Left kidney (tissue), 2 donors: ENCODE results near the gene TLN1. TPM values are rescaled to one million over a fixed set of nuclear protein-coding genes. Genes with fewer than 3 reads are reported as not detected.

Experiments used
- DNase-seq: peaks from one replicate; pipeline ENCODE4 v3.0.0-alpha.2; 2013
- polyA plus RNA-seq: library from polyadenylated mRNA; unstranded; fragments of 120-200 nt; gene quantifications from one replicate; pipeline ENCODE4 v1.2.1, GENCODE V29; 2013; ENCODE audit not compliant: insufficient read length

TLN1 gene
- polyA plus RNA-seq, 1 donor: 156 TPM

GRCh38 chr9:35685506-35685905 is 46.5 kb downstream of the TLN1 start:
- no peak for DNase-seq

- no peak for DNase-seq
Measured at GRCh38 chr9:35684921-35685320, 47.1 kb downstream of the TLN1 start.

- DNase-seq: no peak
Measured at GRCh38 chr9:35683323-35683722, 48.7 kb downstream of the TLN1 start.

GRCh38 chr9:35682520-35683315 is 49.3 kb downstream of the TLN1 start:
- no peak for DNase-seq

GRCh38 chr9:35682051-35682450 is 49.9 kb downstream of the TLN1 start:
- DNase-seq: no peak

GRCh38 chr9:35681341-35682002 is 50.5 kb downstream of the TLN1 start:
- DNase-seq: no peak

- DNase-seq: no peak
Measured at GRCh38 chr9:35680331-35681105, 51.5 kb downstream of the TLN1 start.

- no peak for DNase-seq
Measured at GRCh38 chr9:35679766-35680330, 52.1 kb downstream of the TLN1 start.

- no peak for DNase-seq
Measured at GRCh38 chr9:35679091-35679490, 52.9 kb downstream of the TLN1 start.

GRCh38 chr9:35675732-35676392 is 56.1 kb downstream of the TLN1 start:
- peak; percentile 82 for DNase-seq

- DNase-seq: no peak
Measured at GRCh38 chr9:35675204-35675603, 56.8 kb downstream of the TLN1 start.

GRCh38 chr9:35674025-35674361 is 58.0 kb downstream of the TLN1 start:
- DNase-seq: no peak

- no peak for DNase-seq
Measured at GRCh38 chr9:35673132-35674024, 58.6 kb downstream of the TLN1 start, which contains the start of gene CA9. Gene CA9 (plus strand): TSS chr9:35673928. CDS start chr9:35673960, 32 bp downstream.

GRCh38 chr9:35669331-35670145 is 62.5 kb downstream of the TLN1 start:
- DNase-seq: no peak

GRCh38 chr9:35667939-35668338 is 64.1 kb downstream of the TLN1 start:
- no peak for DNase-seq

- no peak for DNase-seq
Measured at GRCh38 chr9:35666549-35666948, 65.4 kb downstream of the TLN1 start.

- no peak for DNase-seq
Measured at GRCh38 chr9:35666045-35666444, 66.0 kb downstream of the TLN1 start.

GRCh38 chr9:35665471-35665818 is 66.5 kb downstream of the TLN1 start:
- no peak for DNase-seq

- DNase-seq: peak; percentile 83
Measured at GRCh38 chr9:35664531-35665470, 67.2 kb downstream of the TLN1 start, which contains the start of gene ARHGEF39. Gene ARHGEF39 (minus strand): TSS chr9:35665195. CDS start chr9:35665169, 26 bp downstream.
